ENCODE results near the gene LRP8.

LRP8 gene

GRCh38 chr1:53339736-53340635, 12.1 kb upstream of the LRP8 start:
- DNase-seq (ENCODE audit: low read depth): no peak

- DNase-seq (ENCODE audit: low read depth): no peak
Observed at GRCh38 chr1:53338423-53338822, 10.6 kb upstream of the LRP8 start.

DNA sequence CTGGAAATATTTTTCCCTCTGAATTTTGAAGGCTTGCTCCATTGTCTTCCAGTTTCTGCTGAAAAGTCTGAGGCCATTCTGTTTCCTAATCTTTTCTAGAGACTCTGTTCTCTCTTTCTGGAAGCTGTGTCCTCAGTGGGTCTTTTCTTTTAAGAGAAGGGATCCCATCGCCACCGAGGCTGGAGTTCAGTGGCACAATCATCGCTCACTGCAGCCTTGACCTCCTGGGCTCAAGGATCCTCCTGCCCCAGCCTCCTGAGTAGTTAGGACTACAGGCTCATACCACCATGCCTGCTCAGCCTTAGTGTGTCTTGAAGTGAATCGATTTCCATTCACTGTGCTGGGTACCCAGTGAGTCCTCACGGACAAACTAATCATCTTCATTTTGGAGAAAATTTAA, 9.6 kb upstream of the LRP8 start:
- no peak for DNase-seq (ENCODE audit: low read depth)

GRCh38 chr1:53336146-53336545, 8.3 kb upstream of the LRP8 start:
- DNase-seq (ENCODE audit: low read depth): no peak

- no peak for DNase-seq (ENCODE audit: low read depth)
Observed at GRCh38 chr1:53335661-53336060, 7.8 kb upstream of the LRP8 start.

GRCh38 chr1:53334781-53335180, 6.9 kb upstream of the LRP8 start:
- DNase-seq (ENCODE audit: low read depth): no peak

- DNase-seq (ENCODE audit: low read depth): no peak
Observed at GRCh38 chr1:53334312-53334711, 6.4 kb upstream of the LRP8 start.

DNA sequence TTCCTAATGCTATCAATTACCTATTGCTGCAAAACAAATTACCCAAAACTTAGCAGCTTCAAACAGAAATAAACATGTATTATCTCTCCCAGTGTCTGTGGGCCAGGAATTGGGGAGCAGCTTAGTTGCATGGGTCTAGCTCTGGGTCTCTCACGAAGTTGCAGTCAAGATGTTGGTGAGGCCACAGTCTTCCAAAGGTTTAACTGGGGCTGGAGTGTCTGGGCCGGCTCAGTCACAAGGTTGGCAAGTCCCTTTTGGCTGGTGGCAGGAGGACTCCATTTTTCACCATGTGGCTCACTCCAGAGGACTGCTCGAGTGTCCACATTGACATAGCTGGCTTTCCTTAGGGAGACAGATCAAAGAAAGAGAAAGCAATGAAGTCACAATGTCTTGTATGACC, 5.0 kb upstream of the LRP8 start:
- no peak for DNase-seq (ENCODE audit: low read depth)

DNA sequence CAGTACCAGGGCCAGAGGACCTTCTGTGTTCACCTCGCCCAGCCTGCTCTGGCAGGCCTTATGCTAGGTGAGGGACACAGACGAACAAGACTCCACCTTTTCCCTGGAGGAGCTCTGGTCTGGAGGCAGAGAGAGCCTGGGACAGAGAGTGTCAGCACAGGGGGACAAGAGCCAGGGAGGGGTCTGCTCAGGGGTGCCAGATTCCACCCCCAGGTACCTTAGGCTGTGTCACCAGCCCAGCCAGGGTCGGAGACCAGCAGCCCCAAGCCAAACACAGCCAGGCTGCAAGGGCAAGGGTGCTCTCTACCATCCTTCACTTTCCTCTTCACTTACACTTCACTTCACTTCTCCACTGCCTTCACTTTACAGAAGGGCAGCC, 4.3 kb upstream of the LRP8 start:
- no peak for DNase-seq (ENCODE audit: low read depth)

GRCh38 chr1:53331446-53332185, 3.7 kb upstream of the LRP8 start:
- DNase-seq (ENCODE audit: low read depth): no peak

GRCh38 chr1:53330819-53331218, 2.9 kb upstream of the LRP8 start:
- DNase-seq (ENCODE audit: low read depth): no peak

DNA sequence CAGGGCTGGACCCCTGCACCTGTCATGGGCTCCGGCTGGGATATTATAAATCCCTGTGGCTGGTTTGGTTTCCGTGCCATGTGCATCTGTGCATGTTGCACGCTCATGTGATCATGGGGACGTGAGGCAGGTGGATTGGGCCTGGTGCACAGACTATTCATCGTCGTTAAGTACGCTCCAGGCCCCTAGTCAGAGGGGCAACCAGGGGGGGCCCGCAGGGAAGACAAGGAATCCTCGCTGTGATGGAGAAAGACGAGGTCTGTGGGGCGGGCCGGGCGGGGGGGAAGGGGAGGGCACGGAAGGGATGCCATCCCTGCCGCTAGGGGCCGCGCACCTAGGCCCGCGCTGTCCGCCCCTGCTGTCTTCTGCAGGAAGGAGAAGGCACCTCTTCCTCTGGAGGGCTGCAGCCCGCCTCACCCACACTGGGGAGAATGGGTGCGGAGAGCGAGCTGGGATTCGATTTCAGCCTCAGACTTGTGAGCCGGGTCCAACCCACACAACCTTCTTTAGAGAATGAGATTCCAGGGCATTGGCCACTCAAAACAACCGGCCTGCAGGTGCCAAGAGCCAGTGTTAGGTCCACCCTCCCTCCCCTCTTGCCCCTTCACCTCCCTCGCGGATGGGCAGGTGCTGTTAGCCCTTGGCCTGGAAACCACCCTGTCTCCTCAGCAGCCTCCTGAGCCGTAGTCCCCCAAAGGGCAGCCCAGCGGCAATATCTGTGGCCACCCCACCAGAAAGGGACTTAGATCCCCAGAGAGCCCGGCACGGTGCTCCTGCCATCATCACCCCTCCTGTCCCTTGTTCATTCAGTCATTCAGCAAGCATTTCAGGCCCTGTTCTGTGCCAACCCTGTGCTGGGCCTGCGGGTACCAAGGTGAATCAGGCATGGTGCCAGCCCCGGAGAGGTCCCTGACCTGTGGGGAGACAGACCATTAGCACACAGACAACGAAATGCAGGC, 950 bp upstream of the LRP8 start:
- no peak for DNase-seq (ENCODE audit: low read depth)

DNA sequence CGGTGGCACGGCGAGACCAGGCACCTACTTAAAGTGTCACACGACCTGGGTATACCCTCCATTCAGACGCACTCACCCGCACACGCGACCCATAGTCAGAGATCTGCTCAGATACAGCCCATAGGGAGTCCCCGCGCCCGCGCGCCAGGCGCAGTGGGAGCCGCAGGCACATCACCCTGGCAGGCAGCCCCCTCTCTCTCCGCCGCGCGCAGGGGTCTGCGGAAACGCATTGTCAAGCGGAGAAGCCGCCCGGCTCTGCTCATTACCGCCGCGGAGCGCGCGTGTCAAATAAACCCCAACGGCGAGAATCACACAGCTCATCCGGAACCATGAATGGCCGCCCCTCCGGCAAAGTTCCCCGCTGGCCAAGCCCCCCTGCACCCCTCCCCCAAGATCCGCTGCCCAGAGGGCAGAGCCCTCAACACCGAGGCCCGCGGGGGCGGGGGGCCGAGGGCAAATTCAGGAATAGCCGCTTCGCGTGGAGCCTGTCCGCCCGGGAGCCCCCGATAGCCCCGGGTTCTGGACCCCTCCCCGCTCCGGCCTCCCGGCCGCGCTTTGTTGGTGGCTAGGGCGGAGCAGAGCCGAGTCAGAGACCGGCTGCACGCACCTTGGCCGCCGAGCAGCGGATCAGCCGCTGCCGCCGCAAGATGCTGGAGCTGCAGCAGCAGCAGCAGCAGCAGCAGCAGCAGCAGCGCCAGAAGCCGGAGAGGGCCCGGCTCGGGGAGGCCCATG, 522 bp downstream of the LRP8 start:
- peak; percentile 14 for DNase-seq (ENCODE audit: low read depth)

DNA sequence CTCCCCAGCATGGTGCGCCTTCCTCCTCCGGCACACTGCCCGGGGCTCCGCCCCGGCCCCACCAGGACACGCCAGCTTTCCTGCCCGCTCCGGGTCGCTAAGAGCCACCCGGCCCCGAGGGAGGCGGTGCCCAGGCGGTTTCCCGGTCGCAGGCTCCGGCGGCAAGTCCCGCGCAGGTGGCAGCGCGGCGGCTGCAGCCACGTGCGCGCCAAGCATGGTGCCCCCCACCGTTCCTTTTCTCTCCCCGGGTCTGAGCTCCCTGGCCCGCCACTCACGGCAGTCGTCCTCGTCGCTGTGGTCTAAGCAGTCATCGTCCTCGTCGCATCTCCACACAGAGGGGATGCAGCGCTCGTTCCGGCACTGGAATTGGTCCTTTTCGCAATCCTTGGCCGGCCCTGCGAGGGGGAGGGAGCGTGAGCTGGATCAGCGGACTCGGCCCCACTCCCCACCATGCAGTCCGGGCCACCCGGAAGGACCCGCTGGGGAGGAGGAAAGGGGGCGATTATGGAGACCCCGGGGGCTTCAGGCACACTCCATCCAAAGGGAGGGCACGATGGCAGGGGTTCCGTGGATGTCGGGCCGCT, 1.2 kb downstream of the LRP8 start:
- DNase-seq (ENCODE audit: low read depth): no peak

GRCh38 chr1:53326088-53326597, 1.7 kb downstream of the LRP8 start:
- peak; percentile 94 for DNase-seq (ENCODE audit: low read depth)

GRCh38 chr1:53325326-53326087, 2.4 kb downstream of the LRP8 start:
- no peak for DNase-seq (ENCODE audit: low read depth)

DNA sequence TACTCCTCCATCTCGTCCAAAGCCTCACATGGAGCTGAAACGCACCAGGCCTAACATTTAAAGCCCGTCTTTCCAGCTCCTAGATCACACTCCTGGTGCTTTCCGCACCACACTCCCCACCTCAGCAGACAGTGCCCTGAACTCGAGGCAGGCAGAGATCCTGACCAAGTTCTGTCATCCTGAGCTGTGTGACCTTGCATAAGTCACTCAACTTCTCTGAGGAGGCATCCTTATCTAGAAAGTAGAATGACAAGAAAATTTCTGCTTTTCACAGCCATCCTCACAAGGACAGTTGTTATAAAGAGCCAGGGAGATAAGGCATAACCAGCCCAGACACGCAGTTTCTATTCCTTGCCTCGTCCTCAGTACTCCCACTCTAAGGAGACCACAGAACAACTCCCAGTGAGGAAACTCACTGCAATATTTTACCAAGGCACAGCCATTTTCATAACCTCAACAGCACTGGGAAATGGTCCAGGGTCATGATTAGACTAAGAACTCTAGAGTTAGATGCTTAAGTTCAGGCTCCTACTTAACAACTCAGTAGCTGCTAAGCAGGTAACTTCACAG, 3.1 kb downstream of the LRP8 start:
- DNase-seq (ENCODE audit: low read depth): peak; percentile 31

DNA sequence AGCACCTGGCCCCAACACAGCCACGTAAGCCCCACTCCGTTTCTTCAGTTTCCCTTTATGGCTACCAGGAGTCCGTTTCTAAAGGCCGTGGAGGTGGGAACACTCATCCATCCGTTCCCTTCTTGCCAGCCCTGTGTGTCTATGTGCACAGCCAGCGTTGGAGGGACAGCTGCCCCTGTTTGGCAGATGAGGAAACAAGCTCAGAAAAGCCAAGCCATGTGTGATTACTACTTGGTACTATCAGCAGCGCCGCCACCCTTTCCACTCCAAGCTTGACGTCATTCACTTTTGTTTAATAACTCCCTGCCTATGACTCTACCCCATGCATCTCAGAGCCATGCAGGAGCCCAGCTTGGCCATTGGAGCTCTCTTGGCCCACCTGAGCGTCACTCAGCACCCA, 3.5 kb downstream of the LRP8 start:
- no peak for DNase-seq (ENCODE audit: low read depth)

DNA sequence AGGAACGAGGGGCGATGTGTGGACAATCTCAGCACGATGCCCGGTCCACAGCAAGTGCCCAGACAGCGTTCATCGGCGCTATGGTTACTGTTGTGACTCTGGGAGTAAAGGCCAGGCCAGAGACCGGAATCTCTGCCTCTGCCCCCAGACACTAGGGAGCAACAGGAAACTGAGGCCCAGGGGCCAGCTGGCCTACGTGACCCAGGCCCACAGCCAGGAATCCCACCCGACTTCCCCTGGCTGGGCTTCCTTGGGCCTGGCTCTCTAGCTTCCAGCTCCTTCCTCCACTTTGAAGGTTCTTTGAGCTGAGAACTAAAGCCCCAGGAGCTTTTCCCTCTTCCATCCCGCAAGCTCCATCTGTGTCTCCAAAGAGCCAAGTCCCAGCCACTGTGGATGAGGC, 4.6 kb downstream of the LRP8 start:
- no peak for DNase-seq (ENCODE audit: low read depth)
